ENCODE results near the gene FUT7.

- TF ChIP-seq CTCF (IDR thresholded peaks at IDR 0.05) = no peak
- TF ChIP-seq EP300 (IDR thresholded peaks at IDR 0.05) = no peak
- no peak for TF ChIP-seq POLR2A (IDR thresholded peaks at IDR 0.05)
- TF ChIP-seq POLR2AphosphoS5 (IDR thresholded peaks at IDR 0.05) = no peak
Measured at GRCh38 chr9:136982232-136983051, 49.4 kb downstream of the FUT7 start, which contains the start of gene LCNL1.

Measured in stomach (tissue), 4 donors.